Activated CD4-positive, CD25-positive, alpha-beta regulatory T cell treated with anti-CD3 and anti-CD28 coated beads, Interleukin-2, amount 50 U/mL, for 24 hours (primary cell): ENCODE measurements around the gene MAP2K6.
A peak's percentile ranks its signal among the peaks of the same experiment; 100 is the strongest.

Source experiments
- ATAC-seq, 2 donors: fragments of 150-1000 bp; cut with Tn5 transposase; one replicate each; pipeline ENCODE4 v1.10.0; 2021; ENCODE audit warnings: mild to moderate bottlenecking in 1 of 2, moderate library complexity in 1 of 2

MAP2K6 gene

GRCh38 chr17:69414408-69415274 lies at the start of gene MAP2K6:
MAP2K6 (plus strand) TSS chr17:69414697; CDS start chr17:69414985, 288 bp downstream.
- ATAC-seq = peak; percentile 99

- ATAC-seq = no peak
These were observed 47.2 kb upstream of the MAP2K6 start for GRCh38 chr17:69367298-69367697.

- ATAC-seq = no peak
These were observed 41.4 kb upstream of the MAP2K6 start for GRCh38 chr17:69373069-69373468.

- no peak for ATAC-seq
These were observed 39.3 kb upstream of the MAP2K6 start for GRCh38 chr17:69375229-69375628.

- ATAC-seq = no peak
These were observed 25.6 kb upstream of the MAP2K6 start for GRCh38 chr17:69388822-69389442.

- ATAC-seq = no peak
These were observed 23.5 kb upstream of the MAP2K6 start for GRCh38 chr17:69390795-69391501.

- no peak for ATAC-seq
These were observed 13.2 kb upstream of the MAP2K6 start for GRCh38 chr17:69401251-69401650.

GRCh38 chr17:69402052-69402451 lies 12.4 kb upstream of the MAP2K6 start:
- no peak for ATAC-seq

GRCh38 chr17:69404399-69404798 lies 10.1 kb upstream of the MAP2K6 start:
- no peak for ATAC-seq

GRCh38 chr17:69405096-69405495 lies 9.4 kb upstream of the MAP2K6 start:
- ATAC-seq = no peak

GRCh38 chr17:69406941-69407340 lies 7.6 kb upstream of the MAP2K6 start:
- ATAC-seq = no peak

GRCh38 chr17:69407759-69408158 lies 6.7 kb upstream of the MAP2K6 start:
- no peak for ATAC-seq

GRCh38 chr17:69410671-69411070 lies 3.8 kb upstream of the MAP2K6 start:
- no peak for ATAC-seq

GRCh38 chr17:69411766-69412165 lies 2.7 kb upstream of the MAP2K6 start:
- no peak for ATAC-seq

GRCh38 chr17:69412251-69412671 lies 2.2 kb upstream of the MAP2K6 start:
- no peak for ATAC-seq

- no peak for ATAC-seq
These were observed 934 bp downstream of the MAP2K6 start for GRCh38 chr17:69415431-69415830.

GRCh38 chr17:69417545-69418483 lies 3.3 kb downstream of the MAP2K6 start:
- no peak for ATAC-seq

- ATAC-seq = no peak
These were observed 4.0 kb downstream of the MAP2K6 start for GRCh38 chr17:69418535-69418934.

GRCh38 chr17:69423450-69423849 lies 9.0 kb downstream of the MAP2K6 start:
- ATAC-seq = no peak

- ATAC-seq = no peak
These were observed 10.0 kb downstream of the MAP2K6 start for GRCh38 chr17:69424287-69425041.

GRCh38 chr17:69425978-69426377 lies 11.5 kb downstream of the MAP2K6 start:
- no peak for ATAC-seq
